Loucy (cell line): ENCODE data around the gene OVOL2.

Experiments used
- H2AFZ ChIP-seq: fragments of 200-600 bp; sonication (generic); 2 replicates; pipeline ENCODE4 v1.6.0; 2016; ENCODE audit warnings: antibody characterized with exemption, mild to moderate bottlenecking, low read length, moderate library complexity
- H3F3A ChIP-seq: fragments of 200-600 bp; 2 replicates; pipeline ENCODE4 v1.6.0; 2016; ENCODE audit warnings: antibody characterized with exemption, low read depth, mild to moderate bottlenecking
- H3K27me3 ChIP-seq: fragments of 200-600 bp; sonication (generic); 2 replicates; pipeline ENCODE4 v1.6.1; 2014; ENCODE audit warnings: low read length, mild to moderate bottlenecking; ENCODE audit not compliant: insufficient read depth, poor library complexity, severe bottlenecking
- H3K36me3 ChIP-seq: fragments of 200-600 bp; sonication (generic); 2 replicates; pipeline ENCODE4 v1.6.1; 2016; ENCODE audit warnings: low read length; ENCODE audit not compliant: insufficient read depth
- H3K4me1 ChIP-seq: fragments of 200-600 bp; sonication (generic); 2 replicates; pipeline ENCODE4 v1.5.1; 2014; ENCODE audit warnings: low read length, mild to moderate bottlenecking; ENCODE audit not compliant: insufficient read depth, poor library complexity, severe bottlenecking
- H3K4me2 ChIP-seq: fragments of 200-600 bp; sonication (generic); 2 replicates; pipeline ENCODE4 v1.6.0; 2014; ENCODE audit warnings: antibody characterized with exemption, low read length, low read depth, mild to moderate bottlenecking; ENCODE audit not compliant: poor library complexity, severe bottlenecking
- H3K4me3 ChIP-seq: fragments of 200-600 bp; sonication (generic); 2 replicates; pipeline ENCODE4 v1.5.1; 2014; ENCODE audit warnings: low read length, mild to moderate bottlenecking, mixed read lengths; ENCODE audit not compliant: poor library complexity, severe bottlenecking
- H3K79me2 ChIP-seq: fragments of 200-600 bp; sonication (generic); 2 replicates; pipeline ENCODE4 v1.6.1; 2014; ENCODE audit warnings: low read length; ENCODE audit not compliant: insufficient read depth
- H3K9ac ChIP-seq: fragments of 200-600 bp; sonication (generic); 2 replicates; pipeline ENCODE4 v1.6.0; 2014; ENCODE audit warnings: mild to moderate bottlenecking, low read depth, low read length, moderate library complexity; ENCODE audit not compliant: poor library complexity, severe bottlenecking
- H3K9me2 ChIP-seq: fragments of 200-600 bp; sonication (generic); replicated peaks from 2 replicates; pipeline ENCODE4 v1.6.1; 2016; ENCODE audit warnings: low read depth, low read length, mixed read lengths
- H3K9me3 ChIP-seq: fragments of 200-600 bp; sonication (generic); 2 replicates; pipeline ENCODE4 v1.6.1; 2014; ENCODE audit warnings: mild to moderate bottlenecking, antibody characterized with exemption, low read length, low read depth; ENCODE audit not compliant: insufficient read depth
- H4K20me1 ChIP-seq: fragments of 200-600 bp; sonication (generic); 2 replicates; pipeline ENCODE4 v1.6.0; 2014; ENCODE audit warnings: antibody characterized with exemption, low read length, mild to moderate bottlenecking; ENCODE audit not compliant: insufficient read depth, poor library complexity, severe bottlenecking
- EZH2phosphoT487 ChIP-seq: fragments of 200-600 bp; IDR thresholded peaks from 2 replicates; pipeline ENCODE4 v1.6.1; 2018; ENCODE audit warnings: antibody characterized with exemption, mild to moderate bottlenecking, moderate library complexity, borderline replicate concordance
- TF ChIP-seq, protein P1 (sequence below): fragments of 200-600 bp; sonication (generic); conservative IDR thresholded peaks from 2 replicates; pipeline ENCODE4 v1.5.1; 2014; ENCODE audit warnings: mild to moderate bottlenecking, antibody characterized with exemption, low read length

The OVOL2 gene

DNA sequence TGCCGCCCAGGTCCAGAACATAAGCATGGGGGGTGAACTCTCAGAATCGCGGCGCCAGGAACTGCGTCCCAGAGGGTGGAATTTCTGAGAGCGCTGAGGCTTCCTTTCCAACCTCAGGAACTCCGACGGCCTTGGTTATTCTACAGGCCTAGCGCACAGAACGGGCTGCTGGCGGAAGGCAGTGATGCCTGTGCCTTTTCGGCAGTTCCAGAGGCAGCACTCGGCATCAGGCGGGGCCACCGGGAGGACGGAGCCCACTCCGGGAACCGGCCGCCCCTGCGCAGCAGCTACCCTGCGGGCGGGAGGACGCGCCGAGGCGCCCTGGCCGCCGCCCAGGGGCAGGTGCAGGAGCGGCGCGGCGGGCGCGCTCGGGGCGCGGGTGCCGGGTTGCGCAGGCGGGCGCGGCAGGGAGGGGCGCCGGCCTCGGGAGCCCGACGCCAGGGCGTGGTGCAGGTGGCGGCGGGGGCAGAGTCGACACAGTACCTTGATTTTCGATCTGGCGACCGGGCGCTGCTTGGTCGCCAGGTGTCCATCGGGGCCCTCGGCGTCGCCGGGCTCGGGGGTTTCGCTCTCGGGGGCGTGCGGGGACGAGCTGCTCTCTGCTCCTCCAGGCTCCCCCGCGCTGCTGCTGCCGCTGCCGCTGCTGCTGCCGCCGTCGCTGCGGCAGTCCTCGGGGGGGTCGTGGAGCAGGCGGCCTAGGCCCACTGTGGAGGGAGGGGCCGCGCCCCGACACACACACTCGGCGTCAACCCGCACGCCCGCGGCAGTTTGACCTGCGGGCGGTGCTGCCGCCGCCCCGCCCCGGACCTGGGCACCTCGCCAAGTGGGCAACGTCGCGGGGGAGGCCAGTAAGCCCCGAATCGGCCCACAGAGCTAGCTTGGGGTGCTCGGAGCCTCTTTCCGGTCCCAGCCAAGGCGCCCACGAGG is 1.3 kb downstream of the OVOL2 start:
- H3K27me3 ChIP-seq, result no peaks in the 10 kb centered on the region
- no peak overlapping the region for H3K9ac ChIP-seq
- no peaks in the 10 kb centered on the region for H3K9me3 ChIP-seq
- H3K79me2 ChIP-seq, result no peaks in the 10 kb centered on the region
- H3K36me3 ChIP-seq, result no peaks in the 10 kb centered on the region
- H3K9me2 ChIP-seq, result no peaks in the 10 kb centered on the region
- H4K20me1 ChIP-seq, result no peaks in the 10 kb centered on the region
- H3F3A ChIP-seq, result no peaks in the 10 kb centered on the region
- no peaks in the 10 kb centered on the region for H3K4me1 ChIP-seq
- H3K4me2 ChIP-seq, result no peak overlapping the region
- TF ChIP-seq, protein P1, sequence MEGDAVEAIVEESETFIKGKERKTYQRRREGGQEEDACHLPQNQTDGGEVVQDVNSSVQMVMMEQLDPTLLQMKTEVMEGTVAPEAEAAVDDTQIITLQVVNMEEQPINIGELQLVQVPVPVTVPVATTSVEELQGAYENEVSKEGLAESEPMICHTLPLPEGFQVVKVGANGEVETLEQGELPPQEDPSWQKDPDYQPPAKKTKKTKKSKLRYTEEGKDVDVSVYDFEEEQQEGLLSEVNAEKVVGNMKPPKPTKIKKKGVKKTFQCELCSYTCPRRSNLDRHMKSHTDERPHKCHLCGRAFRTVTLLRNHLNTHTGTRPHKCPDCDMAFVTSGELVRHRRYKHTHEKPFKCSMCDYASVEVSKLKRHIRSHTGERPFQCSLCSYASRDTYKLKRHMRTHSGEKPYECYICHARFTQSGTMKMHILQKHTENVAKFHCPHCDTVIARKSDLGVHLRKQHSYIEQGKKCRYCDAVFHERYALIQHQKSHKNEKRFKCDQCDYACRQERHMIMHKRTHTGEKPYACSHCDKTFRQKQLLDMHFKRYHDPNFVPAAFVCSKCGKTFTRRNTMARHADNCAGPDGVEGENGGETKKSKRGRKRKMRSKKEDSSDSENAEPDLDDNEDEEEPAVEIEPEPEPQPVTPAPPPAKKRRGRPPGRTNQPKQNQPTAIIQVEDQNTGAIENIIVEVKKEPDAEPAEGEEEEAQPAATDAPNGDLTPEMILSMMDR, result no peak
- TF ChIP-seq EZH2phosphoT487, result no peak
- H2AFZ ChIP-seq, result no peak overlapping the region
- no peak overlapping the region for H3K4me3 ChIP-seq

GRCh38 chr20:18055261-18055660 is 2.5 kb downstream of the OVOL2 start:
- H3K9me3 ChIP-seq, result no peaks in the 10 kb centered on the region
- no peaks in the 10 kb centered on the region for H3K27me3 ChIP-seq
- no peaks in the 10 kb centered on the region for H4K20me1 ChIP-seq
- H3K36me3 ChIP-seq, result no peaks in the 10 kb centered on the region
- TF ChIP-seq, protein P1, result no peak
- no peak for TF ChIP-seq EZH2phosphoT487
- H3K4me2 ChIP-seq, result no peak overlapping the region
- no peak overlapping the region for H3K4me3 ChIP-seq
- H2AFZ ChIP-seq, result no peak overlapping the region
- no peak overlapping the region for H3K9ac ChIP-seq
- no peaks in the 10 kb centered on the region for H3F3A ChIP-seq
- no peaks in the 10 kb centered on the region for H3K4me1 ChIP-seq
- no peaks in the 10 kb centered on the region for H3K9me2 ChIP-seq
- H3K79me2 ChIP-seq, result no peaks in the 10 kb centered on the region

GRCh38 chr20:18052856-18053255 is 4.9 kb downstream of the OVOL2 start:
- H2AFZ ChIP-seq, result no peak overlapping the region
- no peaks in the 10 kb centered on the region for H3K27me3 ChIP-seq
- H3K4me3 ChIP-seq, result no peak overlapping the region
- no peaks in the 10 kb centered on the region for H3K36me3 ChIP-seq
- no peak overlapping the region for H3K4me2 ChIP-seq
- no peak overlapping the region for H3K9ac ChIP-seq
- no peaks in the 10 kb centered on the region for H3K79me2 ChIP-seq
- no peaks in the 10 kb centered on the region for H3F3A ChIP-seq
- no peaks in the 10 kb centered on the region for H3K9me3 ChIP-seq
- no peaks in the 10 kb centered on the region for H3K9me2 ChIP-seq
- no peaks in the 10 kb centered on the region for H4K20me1 ChIP-seq
- H3K4me1 ChIP-seq, result no peaks in the 10 kb centered on the region
- no peak for TF ChIP-seq EZH2phosphoT487
- TF ChIP-seq, protein P1, result no peak
